ENCODE results near the gene ADAMTS16. TPM values are rescaled to one million over a fixed set of nuclear protein-coding genes. Genes with fewer than 3 reads are reported as not detected.

ADAMTS16 gene
- total and polyA plus RNA-seq, 2 donors (not counting 3 experiments of a cell fraction or from before 2014, with no cell fraction given) = not detected

DNA sequence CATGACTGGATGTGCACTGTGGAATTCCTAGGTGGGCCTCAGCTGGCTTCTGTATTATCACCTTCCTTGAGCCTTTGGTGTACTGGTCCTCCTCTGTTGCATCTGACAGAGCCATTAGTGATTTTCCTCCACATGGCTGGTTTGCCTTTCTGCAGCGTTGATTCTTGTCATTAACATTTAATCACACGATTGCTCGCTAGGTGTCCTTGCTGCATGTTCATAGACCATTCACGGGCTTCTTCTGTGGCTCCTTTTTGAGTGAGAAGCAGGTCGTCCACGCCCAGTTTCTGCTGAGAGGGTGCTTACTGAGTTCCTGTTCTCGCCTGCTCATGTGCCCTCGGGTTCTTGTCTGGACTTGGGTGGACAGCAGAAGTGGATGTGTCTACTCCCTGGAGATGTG, 29.3 kb downstream of the ADAMTS16 start:
- intact Hi-C loops (cut with micrococcal nuclease) = no loop called here
- CTCF ChIA-PET = no interaction called here

More for the DNA sequence above, 29.3 kb downstream of the ADAMTS16 start:
- no peaks in the 10 kb centered on the region for H3K79me2 ChIP-seq (ENCODE audit: control insufficient read depth, insufficient read depth, low read length)
- POLR2A ChIA-PET = no interaction called here
- no peak overlapping the region for H3K4me2 ChIP-seq (ENCODE audit: insufficient read depth, low read length)
- no TSS peak for BruUV-seq (replicated peaks)
- no peaks in the 10 kb centered on the region for H3K9me3 ChIP-seq (replicated peaks; ENCODE audit: control insufficient read depth, insufficient read depth, low read length)
- DNase-seq (ENCODE audit: low read depth, low spot score) (no peak), FAIRE-seq (no peak)
- H3K27me3 ChIP-seq (ENCODE audit: control insufficient read depth in 2 of 2, insufficient read depth in 2 of 2, low read length in 2 of 2) = no peaks in the 10 kb centered on the region
- H2AFZ ChIP-seq (ENCODE audit: low read depth, low read length) = no peak overlapping the region
- H3K36me3 ChIP-seq (ENCODE audit: control insufficient read depth in 2 of 2, extremely low read depth in 1 of 2, insufficient read depth in 2 of 2, low read length in 2 of 2) = no peaks in the 10 kb centered on the region
- H4K20me1 ChIP-seq (replicated peaks; ENCODE audit: control insufficient read depth, extremely low read depth, insufficient read depth, low read length) = no peaks in the 10 kb centered on the region
- no peak overlapping the region for H3K27ac ChIP-seq (ENCODE audit: insufficient read depth, low read depth, low read length)
- dilution Hi-C loops (cut with MboI; ENCODE audit: extremely low pct_ligation_motif_present, low sequenced_read_pairs) = no loop called here
- no peaks in the 10 kb centered on the region for H3K9me1 ChIP-seq (replicated peaks; ENCODE audit: control insufficient read depth, extremely low read depth, insufficient read depth, low read length)
- no peaks in the 10 kb centered on the region for H3K4me1 ChIP-seq (ENCODE audit: control insufficient read depth, extremely low read depth, insufficient read depth, low read length)
- no peak for TF ChIP-seq MYC (IDR thresholded peaks at IDR 0.05; ENCODE audit: low read depth, low read length)
- TF ChIP-seq, protein P1, sequence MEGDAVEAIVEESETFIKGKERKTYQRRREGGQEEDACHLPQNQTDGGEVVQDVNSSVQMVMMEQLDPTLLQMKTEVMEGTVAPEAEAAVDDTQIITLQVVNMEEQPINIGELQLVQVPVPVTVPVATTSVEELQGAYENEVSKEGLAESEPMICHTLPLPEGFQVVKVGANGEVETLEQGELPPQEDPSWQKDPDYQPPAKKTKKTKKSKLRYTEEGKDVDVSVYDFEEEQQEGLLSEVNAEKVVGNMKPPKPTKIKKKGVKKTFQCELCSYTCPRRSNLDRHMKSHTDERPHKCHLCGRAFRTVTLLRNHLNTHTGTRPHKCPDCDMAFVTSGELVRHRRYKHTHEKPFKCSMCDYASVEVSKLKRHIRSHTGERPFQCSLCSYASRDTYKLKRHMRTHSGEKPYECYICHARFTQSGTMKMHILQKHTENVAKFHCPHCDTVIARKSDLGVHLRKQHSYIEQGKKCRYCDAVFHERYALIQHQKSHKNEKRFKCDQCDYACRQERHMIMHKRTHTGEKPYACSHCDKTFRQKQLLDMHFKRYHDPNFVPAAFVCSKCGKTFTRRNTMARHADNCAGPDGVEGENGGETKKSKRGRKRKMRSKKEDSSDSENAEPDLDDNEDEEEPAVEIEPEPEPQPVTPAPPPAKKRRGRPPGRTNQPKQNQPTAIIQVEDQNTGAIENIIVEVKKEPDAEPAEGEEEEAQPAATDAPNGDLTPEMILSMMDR (IDR thresholded peaks at IDR 0.05; ENCODE audit: extremely low read depth in 1 of 2, insufficient read depth in 1 of 2, low read depth in 1 of 2, low read length in 2 of 2) = no peak
- no peak for TF ChIP-seq POLR2AphosphoS5 (IDR thresholded peaks at IDR 0.05; ENCODE audit: insufficient read depth, low read depth, low read length)
- no peak for TF ChIP-seq FOS (IDR thresholded peaks at IDR 0.05; ENCODE audit: borderline replicate concordance, insufficient read depth, low read length)
- TF ChIP-seq EZH2 (IDR thresholded peaks at IDR 0.05; ENCODE audit: borderline replicate concordance, low read depth, low read length, severe bottlenecking) = no peak
- TF ChIP-seq POLR2A (IDR thresholded peaks at IDR 0.05; ENCODE audit: low read depth, low read length) = no peak
- TF ChIP-seq JUN (IDR thresholded peaks at IDR 0.05; ENCODE audit: borderline replicate concordance, insufficient read depth, insufficient read length, low read depth) = no peak
- TF ChIP-seq MAX (IDR thresholded peaks at IDR 0.05; ENCODE audit: insufficient read depth, insufficient read length) = no peak
- TF ChIP-seq GATA2 (IDR thresholded peaks at IDR 0.05; ENCODE audit: insufficient read depth, insufficient read length, low read depth, low read length) = no peak
- no peak overlapping the region for H3K9ac ChIP-seq (replicated peaks; ENCODE audit: extremely low read depth, insufficient read depth, low read length)
- H3K4me3 ChIP-seq (replicated peaks in 1 of 3; ENCODE audit: insufficient read depth in 1 of 3, low read depth in 1 of 3, low read length in 3 of 3) = no peak overlapping the region

Data from endothelial cell of umbilical vein (primary cell).